SK-N-SH (cell line): ENCODE data around the gene PDE4D. TPM values are rescaled to one million over a fixed set of nuclear protein-coding genes. Genes with fewer than 3 reads are reported as not detected.

Source experiments
- CTCF ChIA-PET: fragments of 300-600, 350-600 bp; formaldehyde crosslinking; extraction: SDS; loops from one replicate; lab custom pipeline; 2021; lab: Yijun Ruan, JAX
- POLR2A ChIA-PET: fragments of 350-600 bp; sonication (Branson Sonifier 250); formaldehyde crosslinking; extraction: SDS; loops from one replicate; lab custom pipeline; 2020; ENCODE audit warnings: antibody characterized with exemption, inconsistent platforms; lab: Yijun Ruan, JAX
- DNase-seq: peaks from one replicate; pipeline ENCODE4 v3.0.0; 2012
- H2AFZ ChIP-seq: fragments of 200-600 bp; sonication (generic); 2 replicates; pipeline ENCODE4 v1.8.1; 2016; ENCODE audit warnings: antibody characterized with exemption, mild to moderate bottlenecking, low read depth
- H3F3A ChIP-seq: fragments of 200-600 bp; sonication (generic); replicated peaks from 2 replicates; pipeline ENCODE3; 2016; ENCODE audit warnings: antibody characterized with exemption, mild to moderate bottlenecking; ENCODE audit not compliant: insufficient read depth
- H3K27ac ChIP-seq, 2 experiments: fragments of 200-500 bp in 1 of 2; fragments of 200-600 bp in 1 of 2; sonication (Bioruptor generic) in 1 of 2; sonication (generic), shearing (Covaris generic) in 1 of 2; 2 replicates each; pipeline versions ENCODE4 v1.5.1 to v1.6.1; 2014 to 2016; ENCODE audit warnings: low read depth in 2 of 2, inconsistent platforms in 1 of 2, low read length in 1 of 2, mild to moderate bottlenecking in 1 of 2, mixed read lengths in 1 of 2
- H3K27me3 ChIP-seq: fragments of 200-600 bp; sonication (generic), shearing (Covaris generic); 2 replicates; pipeline ENCODE4 v1.6.1; 2016; ENCODE audit warnings: mixed run types; ENCODE audit not compliant: insufficient read depth
- H3K36me3 ChIP-seq, 2 experiments: fragments of 200-500 bp in 1 of 2; fragments of 200-600 bp in 1 of 2; sonication (Bioruptor generic) in 1 of 2; sonication (generic) in 1 of 2; replicated peaks in 1 of 2; 2 replicates each; pipeline versions ENCODE3 to v1.5.1; 2014 to 2016; ENCODE audit warnings: low read length in 1 of 2, mild to moderate bottlenecking in 1 of 2; ENCODE audit not compliant: insufficient read depth in 2 of 2, control insufficient read depth in 1 of 2
- H3K4me1 ChIP-seq, 2 experiments: fragments of 200-500 bp in 1 of 2; fragments of 200-600 bp in 1 of 2; sonication (Bioruptor generic) in 1 of 2; sonication (generic), shearing (Covaris generic) in 1 of 2; 2 replicates each; pipeline versions ENCODE4 v1.5.1 to v1.6.1; 2014 to 2016; ENCODE audit warnings: low read depth in 1 of 2, low read length in 1 of 2, mixed run types in 1 of 2; ENCODE audit not compliant: insufficient read depth in 2 of 2, control insufficient read depth in 1 of 2
- H3K4me2 ChIP-seq: fragments of 200-600 bp; sonication (generic), shearing (Covaris generic); 2 replicates; pipeline ENCODE4 v1.6.1; 2017; ENCODE audit warnings: mixed run types
- H3K4me3 ChIP-seq, 2 experiments: fragments of 200-500 bp in 1 of 2; fragments of 200-600 bp in 1 of 2; sonication (Bioruptor generic) in 1 of 2; sonication (generic), shearing (Covaris generic) in 1 of 2; 2 replicates each; pipeline versions ENCODE4 v1.5.1 to v1.8.1; 2014 to 2016; ENCODE audit warnings: low read depth in 2 of 2, inconsistent platforms in 1 of 2, low read length in 1 of 2, mild to moderate bottlenecking in 1 of 2, mixed read lengths in 1 of 2, moderate library complexity in 1 of 2
- H3K79me2 ChIP-seq: fragments of 200-600 bp; sonication (generic); 2 replicates; pipeline ENCODE4 v1.8.1; 2017; ENCODE audit warnings: mild to moderate bottlenecking; ENCODE audit not compliant: insufficient read depth
- H3K9ac ChIP-seq: fragments of 200-600 bp; sonication (generic); 2 replicates; pipeline ENCODE4 v1.6.1; 2017; ENCODE audit warnings: mixed run types
- H3K9me2 ChIP-seq: fragments of 200-600 bp; sonication (generic); 2 replicates; pipeline ENCODE4 v1.6.1; 2017; ENCODE audit warnings: mixed run types
- H3K9me3 ChIP-seq: fragments of 200-600 bp; sonication (generic); 2 replicates; pipeline ENCODE4 v1.6.1; 2017; ENCODE audit warnings: mixed run types, mild to moderate bottlenecking, moderate library complexity
- H4K20me1 ChIP-seq: fragments of 200-600 bp; sonication (generic); 2 replicates; pipeline ENCODE4 v1.6.1; 2017; ENCODE audit warnings: mild to moderate bottlenecking, mixed run types; ENCODE audit not compliant: insufficient read depth
- CHD2 ChIP-seq: fragments of 150-350 bp; IDR thresholded peaks from 2 replicates; pipeline ENCODE4 v1.6.1; 2018; ENCODE audit warnings: low read length; ENCODE audit not compliant: partially characterized antibody
- ELF1 ChIP-seq: IDR thresholded peaks from 2 replicates; pipeline ENCODE4 v1.4.0; 2012
- EP300 ChIP-seq, 2 experiments: IDR thresholded peaks; 2 replicates each; pipeline versions ENCODE4 v1.4.0 to v1.6.1; 2012; ENCODE audit warnings: borderline replicate concordance in 1 of 2, low read depth in 1 of 2, low read length in 1 of 2
- EZH2phosphoT487 ChIP-seq: fragments of 200-600 bp; sonication (generic); IDR thresholded peaks from 2 replicates; pipeline ENCODE4 v1.6.1; 2017; ENCODE audit warnings: low read depth, mixed run types, mild to moderate bottlenecking, antibody characterized with exemption, moderate library complexity, borderline replicate concordance
- FOSL2 ChIP-seq: IDR thresholded peaks from 2 replicates; pipeline ENCODE4 v1.4.0; 2012; ENCODE audit warnings: low read depth, mild to moderate bottlenecking, moderate library complexity, borderline replicate concordance
- FOXJ3 ChIP-seq: sonication (generic); formaldehyde crosslinking; IDR thresholded peaks from 2 replicates; pipeline ENCODE4 v1.5.1; 2020; ENCODE audit warnings: mild to moderate bottlenecking, missing genetic modification reagents
- FOXM1 ChIP-seq: IDR thresholded peaks from 2 replicates; pipeline ENCODE4 v1.4.0; 2012; ENCODE audit warnings: low read depth, mild to moderate bottlenecking
- GABPA ChIP-seq: IDR thresholded peaks from 2 replicates; pipeline ENCODE4 v1.4.0; 2012; ENCODE audit warnings: low read depth, mild to moderate bottlenecking
- GATA2 ChIP-seq: sonication (generic); formaldehyde crosslinking; IDR thresholded peaks from 2 replicates; pipeline ENCODE4 v1.5.0; 2020; ENCODE audit warnings: mild to moderate bottlenecking, missing genetic modification reagents
- JUND ChIP-seq: IDR thresholded peaks from 2 replicates; pipeline ENCODE4 v1.4.0; 2012
- MAX ChIP-seq: IDR thresholded peaks from 2 replicates; pipeline ENCODE4 v1.4.0; 2012; ENCODE audit warnings: low read depth
- MEF2A ChIP-seq: IDR thresholded peaks from 2 replicates; pipeline ENCODE4 v1.4.0; 2012; ENCODE audit warnings: low read depth, borderline replicate concordance
- MXI1 ChIP-seq: IDR thresholded peaks from 2 replicates; pipeline ENCODE4 v1.6.1; 2012; ENCODE audit warnings: mild to moderate bottlenecking, low read depth, low read length, improper control_type of control experiment
- NFIC ChIP-seq: IDR thresholded peaks from 2 replicates; pipeline ENCODE4 v1.4.0; 2012; ENCODE audit warnings: borderline replicate concordance
- NRF1 ChIP-seq: IDR thresholded peaks from 2 replicates; pipeline ENCODE4 v1.6.1; 2012; ENCODE audit warnings: low read depth, mild to moderate bottlenecking, low read length
- PBX3 ChIP-seq: IDR thresholded peaks from 2 replicates; pipeline ENCODE4; 2012
- RAD21 ChIP-seq: IDR thresholded peaks from 2 replicates; pipeline ENCODE4 v1.6.1; 2012; ENCODE audit warnings: mild to moderate bottlenecking, low read length
- RCOR1 ChIP-seq: fragments of 150-350 bp; IDR thresholded peaks from 2 replicates; pipeline ENCODE4 v1.6.1; 2017; ENCODE audit warnings: antibody characterized with exemption, low read length
- RFX5 ChIP-seq: IDR thresholded peaks from 2 replicates; pipeline ENCODE4 v1.6.1; 2012; ENCODE audit warnings: mild to moderate bottlenecking, improper control_type of control experiment, low read length
- RXRA ChIP-seq: IDR thresholded peaks from 2 replicates; pipeline ENCODE4 v1.4.0; 2012; ENCODE audit warnings: low read depth, mild to moderate bottlenecking, borderline replicate concordance
- SIN3A ChIP-seq: IDR thresholded peaks from 2 replicates; pipeline ENCODE4 v1.6.1; 2012; ENCODE audit warnings: low read depth, mild to moderate bottlenecking, low read length, moderate library complexity, borderline replicate concordance
- TAF1 ChIP-seq: IDR thresholded peaks from 2 replicates; pipeline ENCODE4 v1.6.1; 2012; ENCODE audit warnings: low read depth, mild to moderate bottlenecking, low read length, moderate library complexity, borderline replicate concordance
- TCF12 ChIP-seq: IDR thresholded peaks from 2 replicates; pipeline ENCODE4 v1.4.0; 2012
- USF2 ChIP-seq: fragments of 150-350 bp; IDR thresholded peaks from 2 replicates; pipeline ENCODE4 v1.6.1; 2017; ENCODE audit warnings: antibody characterized with exemption, low read length, low read depth, borderline replicate concordance
- YY1 ChIP-seq: IDR thresholded peaks from 2 replicates; pipeline ENCODE4 v1.4.0; 2012; ENCODE audit warnings: low read depth, mild to moderate bottlenecking
- ZBTB33 ChIP-seq: IDR thresholded peaks from 2 replicates; pipeline ENCODE4 v1.4.0; 2012; ENCODE audit warnings: low read depth, borderline replicate concordance
- WGBS: methylation state at CpG from one replicate; pipeline ENCODE4 v1.1.6; 2017; ENCODE audit warnings: low lambda C conversion rate; 5-methylcytosine and 5-hydroxymethylcytosine counted together
- polyA plus RNA-seq, 3 experiments: library from polyadenylated mRNA; depleted of rRNA; stranded (reverse); fragments of >200 nt; gene quantifications; 2 replicates each; pipeline ENCODE4 v1.2.3, GENCODE V29; 2012

PDE4D gene
- polyA plus RNA-seq, 1 of the 3 experiments (the other 2 are of a cell fraction), result 2.4 TPM

GRCh38 chr5:59245198-59245597 lies 648.3 kb downstream of the PDE4D start:
- POLR2A ChIA-PET, result no interaction called here
- no peak overlapping the region for H3K4me3 ChIP-seq
- no peaks in the 10 kb centered on the region for H4K20me1 ChIP-seq
- no peak overlapping the region for H3K4me2 ChIP-seq
- no peaks in the 10 kb centered on the region for H3K27me3 ChIP-seq
- no peaks in the 10 kb centered on the region for H3K79me2 ChIP-seq
- no peak overlapping the region for H2AFZ ChIP-seq
- H3F3A ChIP-seq, result peaks cover 4% of the 10 kb centered on the region
- WGBS, result 53% methylated on average over 3 of the region's 3 CpGs
- no peaks in the 10 kb centered on the region for H3K36me3 ChIP-seq
- DNase-seq, result no peak
- H3K27ac ChIP-seq, result no peak overlapping the region; a peak in 1 of 4 replicates
- no peaks in the 10 kb centered on the region for H3K9me2 ChIP-seq
- TF ChIP-seq NFIC, result no peak
- no peak for TF ChIP-seq NRF1
- no peak for TF ChIP-seq MXI1
- TF ChIP-seq FOXM1, result no peak
- no peak for TF ChIP-seq EZH2phosphoT487
- no peak for TF ChIP-seq GABPA
- no peak for TF ChIP-seq RCOR1
- no peak for TF ChIP-seq RFX5
- TF ChIP-seq JUND, result no peak
- no peak for TF ChIP-seq GATA2 (CRISPR knock-in tag)
- TF ChIP-seq TAF1, result no peak
- H3K9ac ChIP-seq, result no peak overlapping the region
- CTCF ChIA-PET, result interaction anchor here (1.3 kb wide), 1 partner anchor 20 kb away, joined by 3 read pairs; no protein-coding TSS in a partner anchor
- H3K4me1 ChIP-seq, result peaks cover 7 to 8% of the 10 kb centered on the region in 2 experiments; a peak in 2 of 4 replicates
- no peaks in the 10 kb centered on the region for H3K9me3 ChIP-seq

- no peak overlapping the region for H3K4me2 ChIP-seq
- ChIA-PET CTCF (interaction anchor here (1.4 to 1.6 kb wide), 3 partner anchors 12 to 53 kb away, joined by 3 to 5 read pairs (median 4); no protein-coding TSS in a partner anchor), POLR2A (no interaction called here)
- H3F3A ChIP-seq, result no peaks in the 10 kb centered on the region
- H3K27ac ChIP-seq, result no peak overlapping the region
- TF ChIP-seq FOSL2 (no peak), EP300 (IDR thresholded peaks at IDR 0.05; ENCODE audit: borderline replicate concordance in 1 of 2, low read depth in 1 of 2, low read length in 1 of 2) (no peak), ZBTB33 (no peak), FOXM1 (no peak), MEF2A (no peak), FOXJ3 (CRISPR knock-in tag) (no peak), USF2 (no peak), YY1 (no peak), RAD21 (no peak), ELF1 (no peak), NFIC (no peak), PBX3 (no peak), TAF1 (no peak), TCF12 (no peak), RXRA (no peak), JUND (no peak), CHD2 (no peak), SIN3A (no peak), MAX (no peak)
- TF ChIP-seq, all 33 proteins: peak for 0
- Histone ChIP-seq H3K27me3 (no peaks in the 10 kb centered on the region), H4K20me1 (no peaks in the 10 kb centered on the region), H3K79me2 (no peaks in the 10 kb centered on the region), H3K9me2 (no peaks in the 10 kb centered on the region), H3K4me3 (no peak overlapping the region), H3K9ac (no peak overlapping the region), H3K9me3 (no peaks in the 10 kb centered on the region), H2AFZ (no peak overlapping the region), H3K4me1 (peaks cover 2 to 6% of the 10 kb centered on the region in 2 experiments; a peak in 2 of 4 replicates), H3K36me3 (no peaks in the 10 kb centered on the region)
- 82% methylated on average over 1 of the region's 1 CpG for WGBS
- DNase-seq, result no peak
These were observed 652.0 kb downstream of the PDE4D start for GRCh38 chr5:59241552-59241951.
